Measurements from ENCODE around the gene TRIO.

The TRIO gene

DNA sequence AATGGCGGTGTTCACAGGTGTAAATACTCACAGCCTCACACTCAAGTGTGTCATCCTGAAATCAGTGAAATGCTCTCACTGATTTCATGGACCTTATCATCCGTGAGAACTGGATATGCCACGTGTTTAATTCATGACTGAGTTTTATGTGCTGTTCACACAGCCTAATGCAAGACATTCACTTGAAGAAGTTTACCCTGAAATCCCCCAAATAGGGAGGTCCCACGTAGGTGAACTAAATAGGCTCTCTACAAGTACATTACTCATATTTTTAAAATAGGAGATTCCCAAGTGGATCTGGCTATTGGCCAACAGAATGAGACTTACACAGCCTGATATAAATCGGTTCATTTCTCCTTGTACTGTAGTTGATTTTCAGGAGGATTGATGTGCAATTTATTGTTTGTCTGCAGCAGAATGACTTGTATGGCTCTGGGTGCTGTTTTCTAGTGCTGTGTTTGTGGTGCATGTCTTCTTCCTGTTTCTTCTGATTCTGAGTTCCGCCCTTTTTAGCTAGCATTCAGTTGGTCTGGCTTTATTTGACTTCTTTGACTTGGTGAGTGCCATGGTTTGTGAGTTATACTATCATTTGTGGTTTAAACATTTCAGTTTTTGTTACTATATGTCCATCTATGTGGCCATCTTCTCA is 25.1 kb downstream of the TRIO start:
- DNase-seq (ENCODE audit: low read depth) = no peak

DNA sequence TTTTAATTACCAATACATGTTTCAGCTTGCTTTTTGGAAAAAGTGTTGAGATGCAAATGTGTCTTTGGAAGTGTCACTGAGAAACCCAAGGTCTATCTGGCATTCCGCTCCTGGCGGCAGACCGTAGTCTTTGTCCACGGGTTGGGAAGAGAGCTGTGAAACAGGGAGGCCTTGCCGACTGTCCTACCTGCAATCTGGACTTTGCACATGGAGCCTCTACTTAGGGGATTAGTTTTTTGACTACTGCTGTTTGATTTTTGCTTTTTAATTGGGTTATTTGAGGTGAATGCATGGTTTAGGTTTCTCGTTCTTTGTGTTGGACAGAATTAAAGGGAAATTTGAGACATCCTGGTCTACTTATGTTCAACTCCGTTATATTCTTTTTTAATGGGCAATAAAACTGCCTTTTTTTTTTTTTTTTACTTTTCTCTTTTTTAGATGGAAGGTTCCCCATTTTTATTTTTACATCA is 25.7 kb downstream of the TRIO start:
- no peak for DNase-seq (ENCODE audit: low read depth)

DNA sequence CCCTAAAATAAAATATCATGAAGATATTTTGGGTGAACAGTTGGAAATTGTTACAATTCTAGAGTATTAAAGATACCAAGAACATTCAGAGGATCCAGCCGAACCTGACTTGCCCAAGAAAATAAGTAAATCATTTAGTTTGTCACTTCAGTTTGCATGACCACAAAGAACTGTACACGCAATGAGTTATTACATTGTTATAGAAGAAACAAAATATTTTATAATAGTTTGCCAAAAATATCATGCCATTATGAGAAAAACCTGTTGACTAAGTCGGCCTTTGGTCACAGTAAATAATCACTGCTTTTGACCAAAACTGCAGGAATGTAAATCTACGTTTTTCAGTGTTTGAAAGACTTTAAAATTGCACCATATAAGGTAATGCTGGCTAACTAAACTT is 27.9 kb downstream of the TRIO start:
- DNase-seq (ENCODE audit: low read depth) = no peak

DNA sequence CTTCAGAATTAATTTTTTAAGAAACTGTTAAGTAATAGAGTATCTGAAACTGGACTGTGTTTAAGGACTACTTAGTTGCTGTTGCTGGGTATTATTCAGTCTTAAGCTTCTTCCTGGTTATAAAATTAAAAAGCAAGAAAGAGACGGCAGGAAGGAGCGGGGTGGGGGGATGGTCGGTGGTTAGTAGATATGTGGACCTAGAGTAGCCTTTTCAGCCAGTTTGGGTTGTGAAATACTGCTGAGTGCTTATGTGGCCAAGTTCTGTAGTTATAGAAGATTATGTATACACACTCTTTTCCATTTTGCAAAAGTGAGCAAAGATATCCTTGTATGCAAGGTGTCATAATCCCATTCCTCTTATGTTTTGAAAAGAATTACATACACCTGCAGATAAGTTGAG is 28.5 kb downstream of the TRIO start:
- DNase-seq (ENCODE audit: low read depth) = no peak

DNA sequence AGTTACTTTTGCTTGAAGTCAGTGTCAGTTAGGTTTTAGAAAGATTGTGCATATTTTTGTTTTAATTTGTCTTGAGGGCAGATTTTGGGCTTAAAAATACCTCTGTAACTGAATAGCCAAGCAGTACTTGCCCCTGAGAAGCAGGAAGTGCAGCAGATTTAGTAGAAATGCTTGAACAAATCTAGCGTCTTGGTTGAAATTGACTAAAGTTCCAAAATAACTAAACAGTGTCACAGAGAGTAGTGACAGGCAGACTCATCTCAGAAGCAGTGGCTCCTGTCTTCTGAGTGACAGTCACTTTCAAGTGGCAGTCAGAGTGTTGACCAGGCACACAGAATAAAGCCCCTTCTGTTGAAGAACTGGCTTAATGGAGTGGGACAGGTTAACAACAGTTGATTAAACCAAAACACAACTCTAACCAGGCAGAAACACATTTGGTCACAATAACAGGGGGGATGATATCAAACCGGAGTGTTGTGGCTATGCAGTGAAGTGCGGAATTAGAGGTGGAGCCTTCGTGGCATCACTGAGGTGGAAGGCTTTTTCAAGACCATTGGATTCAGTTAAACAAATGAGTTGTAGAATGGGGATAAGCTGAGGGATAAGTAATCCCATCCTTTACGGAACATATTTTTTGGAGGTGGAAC is 29.1 kb downstream of the TRIO start:
- no peak for DNase-seq (ENCODE audit: low read depth)

DNA sequence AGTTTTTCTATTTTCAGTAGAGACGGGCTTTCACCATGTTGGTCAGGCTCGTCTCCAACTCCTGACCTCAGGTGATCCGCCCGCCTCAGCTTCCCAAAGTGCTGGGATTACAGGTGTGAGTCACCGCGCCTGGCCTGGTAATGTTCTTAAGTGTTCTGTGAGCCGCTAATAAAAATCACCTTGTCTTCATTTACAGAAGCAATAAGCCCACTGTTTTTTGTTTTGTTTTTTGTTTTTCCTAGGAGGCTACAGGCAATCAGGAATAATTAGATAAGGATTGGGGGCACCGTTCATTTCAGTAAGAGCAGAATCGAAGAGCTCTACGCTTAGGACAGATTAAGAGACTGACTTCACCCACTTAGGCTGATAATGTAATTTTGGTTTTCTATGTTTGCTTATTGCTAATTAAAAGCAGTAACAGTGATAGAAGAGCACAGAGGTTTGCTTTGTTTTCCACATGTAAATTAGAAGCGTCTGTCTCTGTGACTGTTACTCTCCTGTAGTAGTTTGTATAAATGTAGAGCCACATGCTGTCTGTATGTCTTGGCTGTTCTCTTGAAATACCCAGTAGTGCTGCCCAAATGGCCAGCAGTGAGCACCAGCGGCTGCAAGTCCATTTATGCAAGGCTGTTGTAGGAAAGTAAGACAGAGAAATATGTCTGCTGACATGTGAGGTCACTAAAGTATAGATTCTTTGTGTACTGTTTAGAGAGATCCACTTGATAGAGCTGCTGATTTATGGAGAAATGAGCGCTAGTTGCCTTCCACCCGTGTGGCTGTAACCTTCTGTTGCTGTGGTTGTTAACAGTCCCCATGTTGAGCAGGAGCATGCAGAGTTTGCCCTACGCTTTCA is 30.5 kb downstream of the TRIO start:
- no peak for DNase-seq (ENCODE audit: low read depth)

DNA sequence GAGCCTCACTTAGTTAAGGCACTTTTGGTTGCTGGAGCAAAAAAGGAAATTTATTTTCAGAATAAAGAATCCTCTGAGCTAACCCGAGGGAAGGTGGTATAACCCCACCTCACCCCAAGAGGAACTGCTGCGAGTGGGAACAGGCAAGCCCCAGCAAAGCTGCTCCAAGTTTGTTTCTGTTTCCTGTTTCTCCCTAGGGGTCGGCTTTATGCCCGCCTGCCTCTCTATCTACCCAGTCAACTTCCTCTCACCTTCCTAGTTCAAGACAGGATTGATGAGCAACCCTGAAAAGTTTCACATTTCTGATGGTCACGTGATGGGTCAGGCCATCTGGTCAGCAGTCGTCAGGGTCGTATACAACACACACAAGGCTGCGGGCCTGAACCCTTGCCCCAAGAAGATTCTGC is 31.1 kb downstream of the TRIO start:
- no peak for DNase-seq (ENCODE audit: low read depth)

DNA sequence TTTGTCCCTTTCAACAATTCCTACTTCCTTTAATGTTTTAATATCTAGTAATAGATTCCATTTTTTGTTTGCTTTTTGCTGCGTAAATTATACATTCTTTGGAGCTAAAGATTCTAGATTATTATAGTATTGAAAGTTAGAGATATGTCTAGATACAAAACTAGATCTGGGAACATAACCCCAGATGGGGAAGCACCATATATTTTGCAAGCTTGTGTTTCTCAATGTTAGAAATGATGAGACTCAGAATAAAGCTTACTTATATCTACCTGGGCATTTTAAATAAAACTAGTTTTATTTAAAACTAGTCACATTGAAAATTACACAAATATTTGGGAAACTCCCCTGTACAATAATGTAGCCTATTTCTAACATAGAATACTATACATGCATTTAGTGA is 32.2 kb downstream of the TRIO start:
- no peak for DNase-seq (ENCODE audit: low read depth)

DNA sequence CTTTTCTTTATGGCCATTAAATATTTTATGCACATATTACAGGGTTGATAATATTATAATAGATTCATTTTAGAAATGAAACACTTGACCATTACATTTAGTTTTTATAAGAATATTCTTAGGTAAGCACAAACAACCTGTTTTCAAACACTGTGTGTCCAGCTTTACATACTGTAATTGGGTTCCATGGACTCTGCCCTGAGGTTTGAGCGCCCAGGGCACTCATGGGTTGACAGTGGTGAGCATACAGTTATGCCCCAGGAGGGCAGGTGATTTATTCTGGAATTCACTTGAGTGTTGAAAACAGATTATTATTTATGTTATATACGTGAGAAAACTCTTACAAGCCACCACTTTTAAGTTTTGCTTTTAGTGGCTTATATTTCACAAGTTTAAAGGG is 33.7 kb downstream of the TRIO start:
- DNase-seq (ENCODE audit: low read depth) = no peak

DNA sequence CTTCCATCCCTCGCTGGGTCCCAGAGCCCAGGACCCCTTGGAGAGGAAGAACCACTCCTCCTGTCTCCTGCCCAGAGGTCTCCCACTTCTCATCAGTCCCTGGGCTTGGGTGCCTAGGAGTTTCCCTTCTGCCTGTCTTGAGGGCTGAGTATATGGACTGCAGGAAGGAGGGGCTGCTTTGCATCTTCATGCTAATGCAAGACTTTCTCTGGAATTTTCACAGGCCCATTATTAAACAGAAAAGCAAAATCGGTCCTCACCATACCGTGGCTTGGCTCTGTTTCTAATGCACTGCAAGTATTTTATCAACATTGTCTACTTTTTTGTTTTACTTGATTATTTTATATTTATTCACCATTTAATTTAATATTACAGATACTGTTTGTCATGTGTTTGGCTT is 34.5 kb downstream of the TRIO start:
- no peak for DNase-seq (ENCODE audit: low read depth)

DNA sequence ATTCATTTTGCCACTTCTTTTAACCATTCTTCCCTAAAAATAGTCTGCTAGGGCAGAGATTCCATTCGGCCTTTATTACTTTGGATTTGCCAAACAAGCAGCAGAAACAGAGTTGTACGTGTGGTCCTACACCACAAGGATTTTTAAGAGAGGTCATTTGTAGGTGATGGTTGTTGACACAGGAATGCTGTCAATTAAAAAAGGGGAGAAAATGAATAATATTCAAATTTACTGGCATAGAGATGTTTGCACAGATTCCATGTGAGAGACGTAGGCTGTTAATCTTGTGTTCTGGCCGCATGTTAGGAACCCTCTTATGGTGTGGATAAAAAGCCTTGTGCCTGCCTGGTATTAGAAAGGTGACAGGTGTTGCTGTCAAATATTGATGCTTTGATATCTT is 34.9 kb downstream of the TRIO start:
- no peak for DNase-seq (ENCODE audit: low read depth)

DNA sequence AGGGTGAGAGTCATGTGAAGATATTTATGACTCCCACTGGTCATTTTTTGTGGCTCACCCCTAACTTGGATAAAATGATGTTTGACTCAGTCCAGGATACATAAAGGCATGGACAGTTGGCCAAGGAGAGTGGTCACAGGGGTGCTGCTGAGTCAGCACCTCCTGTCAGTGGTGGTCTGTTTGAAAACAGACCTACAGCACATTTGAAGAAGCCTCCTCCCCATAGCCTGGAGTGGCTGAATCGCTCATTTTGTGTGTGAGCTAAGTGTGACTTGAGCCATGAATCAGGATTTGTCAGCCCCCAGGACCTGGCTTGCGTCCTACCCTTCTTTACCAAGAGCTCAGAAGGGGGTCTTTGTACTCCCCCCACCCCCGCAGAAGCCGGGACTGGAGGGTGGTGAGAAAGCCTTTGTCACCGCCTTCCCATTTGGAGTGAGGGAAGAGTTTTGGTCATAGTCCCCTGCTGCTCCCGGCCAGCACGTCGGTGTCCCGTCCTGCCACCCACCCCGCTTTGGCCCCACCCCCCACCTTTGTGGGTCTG is 35.6 kb downstream of the TRIO start:
- no peak for DNase-seq (ENCODE audit: low read depth)

DNA sequence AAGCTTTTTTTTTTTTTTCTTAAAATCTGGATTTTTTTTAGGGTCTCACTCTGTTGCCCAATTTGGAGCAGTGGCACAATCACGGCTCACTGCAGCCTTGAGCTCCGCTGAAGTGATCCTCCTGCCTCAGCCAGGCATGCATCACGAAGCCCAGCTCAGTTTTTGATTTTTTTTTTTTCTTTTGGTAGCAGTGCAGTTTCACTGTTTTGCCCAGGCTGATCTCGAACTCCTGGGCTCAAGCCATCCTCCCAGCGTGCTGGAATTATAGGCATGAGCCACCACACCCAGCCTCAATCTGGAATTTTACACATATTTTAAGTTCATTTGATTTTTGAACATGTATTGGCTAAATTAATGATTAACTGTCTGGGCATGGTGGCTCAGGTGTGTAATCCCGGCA is 36.3 kb downstream of the TRIO start:
- DNase-seq (ENCODE audit: low read depth) = no peak

DNA sequence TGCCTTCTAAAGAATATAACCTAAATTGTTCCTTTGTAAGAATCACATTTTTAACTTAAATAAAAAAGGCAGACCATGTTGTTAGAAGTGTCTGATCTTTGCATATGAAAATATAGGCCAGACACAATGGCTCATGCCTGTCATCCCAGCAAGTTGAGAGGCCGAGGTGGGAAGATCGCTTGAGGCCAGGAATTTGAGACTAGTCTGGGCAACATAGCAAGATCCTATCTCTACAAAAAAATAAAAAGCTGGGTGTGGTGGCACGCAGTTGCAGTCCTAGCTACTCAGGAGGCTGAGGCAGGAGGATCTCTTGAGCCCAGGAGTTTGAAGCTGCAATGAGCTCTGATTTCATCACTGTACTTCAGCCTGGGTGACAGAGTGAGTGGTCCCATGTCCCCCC is 37.3 kb downstream of the TRIO start:
- DNase-seq (ENCODE audit: low read depth) = no peak

DNA sequence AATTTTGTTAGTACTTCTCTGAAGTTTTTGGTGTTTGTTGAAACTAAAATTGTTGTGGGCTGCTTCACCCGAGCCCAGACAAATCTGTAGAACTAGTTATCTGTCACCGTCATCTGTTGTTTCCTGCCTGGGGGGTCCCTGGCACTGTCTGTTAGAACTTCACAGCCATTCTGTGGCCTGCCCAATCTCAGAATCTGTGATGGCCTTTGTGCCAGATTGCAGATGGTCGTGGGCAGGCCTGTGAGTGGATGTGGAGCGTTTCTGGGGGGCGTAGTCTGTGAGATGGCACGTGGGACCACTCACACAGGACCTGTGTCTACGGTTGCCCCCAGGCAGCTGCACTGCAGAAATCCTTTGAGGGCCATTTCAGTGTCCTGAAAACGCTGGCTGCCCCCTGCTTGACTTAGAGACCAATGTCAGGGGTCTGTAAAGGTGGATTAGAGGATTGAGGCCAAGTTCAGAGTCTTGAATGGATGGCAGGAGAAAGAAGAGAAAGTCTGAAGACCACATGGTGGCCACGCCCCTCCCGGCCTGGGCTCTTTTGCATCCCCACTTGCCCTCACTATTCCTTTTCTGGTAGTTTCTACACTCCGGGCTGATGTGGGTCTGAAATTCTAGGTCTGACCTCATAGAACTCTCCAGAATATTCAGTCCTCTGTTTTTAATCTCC is 38.3 kb downstream of the TRIO start:
- DNase-seq (ENCODE audit: low read depth) = no peak

DNA sequence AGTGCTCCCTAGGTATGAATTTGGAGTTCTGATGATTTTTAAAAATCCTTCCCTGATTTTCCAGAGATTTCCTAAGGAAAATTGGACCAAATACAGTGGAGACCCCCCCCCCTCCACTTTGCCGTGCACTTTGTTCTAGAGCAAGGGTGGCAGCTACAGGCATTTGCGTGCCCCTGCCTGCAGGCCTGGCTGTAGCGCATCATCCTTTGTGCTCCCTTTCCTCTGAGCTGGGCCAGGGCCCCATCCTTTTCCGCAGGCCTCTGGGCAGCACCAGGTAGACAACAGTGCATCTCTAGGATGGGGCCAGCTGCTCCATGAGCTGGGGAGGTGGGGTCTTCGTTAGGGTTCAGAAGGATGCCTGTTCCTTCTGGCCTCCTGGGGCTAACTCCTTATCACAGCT is 39.6 kb downstream of the TRIO start:
- no peak for DNase-seq (ENCODE audit: low read depth)

DNA sequence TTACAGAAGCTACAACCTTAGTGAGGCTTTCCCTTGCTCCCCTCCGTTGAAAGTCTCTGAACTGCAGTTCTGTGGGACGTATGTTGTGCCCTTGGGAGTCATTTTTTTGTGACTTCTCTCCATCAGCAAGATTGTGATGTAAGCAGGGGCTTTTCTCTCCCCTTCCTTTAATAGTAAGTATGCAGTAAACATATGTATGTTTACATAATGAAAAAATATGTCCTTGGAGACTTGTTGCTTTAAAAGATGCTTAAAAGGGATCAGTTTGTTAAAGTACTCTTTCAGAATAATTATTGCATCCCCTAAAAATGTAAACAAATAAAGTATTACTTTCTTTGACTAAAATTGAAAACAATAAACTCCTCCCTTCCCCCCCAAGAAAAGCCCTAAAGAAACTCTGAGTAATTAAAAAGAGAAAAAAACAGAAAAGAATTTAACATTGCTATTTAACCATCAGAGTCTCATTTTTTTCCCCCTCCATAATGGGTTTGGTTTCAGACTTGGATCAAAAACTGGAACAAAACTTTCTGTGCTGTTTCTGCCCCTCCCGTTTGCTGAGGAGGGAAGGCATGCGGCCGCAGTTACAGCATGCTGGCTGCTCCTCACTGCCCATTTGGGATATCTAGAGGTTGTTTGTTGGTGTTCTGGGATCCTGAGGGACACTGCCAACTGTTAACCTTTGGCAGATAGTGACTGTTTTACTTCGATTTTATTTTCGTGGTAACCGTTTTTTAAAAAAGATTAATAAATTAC is 40.2 kb downstream of the TRIO start:
- no peak for DNase-seq (ENCODE audit: low read depth)

DNA sequence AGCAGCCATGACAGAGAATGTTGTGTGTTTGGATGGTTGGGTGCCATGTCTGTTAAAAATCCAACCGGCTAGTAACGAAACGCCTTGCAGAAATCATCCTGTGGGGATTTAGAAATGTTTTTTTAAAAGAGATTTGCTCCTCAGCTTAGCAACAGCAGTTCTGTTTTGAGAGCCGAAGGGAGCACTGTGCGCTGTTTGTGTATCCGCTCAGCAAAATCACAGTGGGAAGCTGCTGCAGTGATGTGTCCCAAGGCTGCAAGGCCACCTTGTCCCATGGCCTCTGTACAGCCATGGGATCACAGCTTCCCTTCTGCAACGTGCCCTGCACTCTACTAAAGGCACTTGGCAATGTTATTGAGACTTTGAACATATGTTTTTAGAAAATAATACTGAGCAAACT is 40.9 kb downstream of the TRIO start:
- no peak for DNase-seq (ENCODE audit: low read depth)

DNA sequence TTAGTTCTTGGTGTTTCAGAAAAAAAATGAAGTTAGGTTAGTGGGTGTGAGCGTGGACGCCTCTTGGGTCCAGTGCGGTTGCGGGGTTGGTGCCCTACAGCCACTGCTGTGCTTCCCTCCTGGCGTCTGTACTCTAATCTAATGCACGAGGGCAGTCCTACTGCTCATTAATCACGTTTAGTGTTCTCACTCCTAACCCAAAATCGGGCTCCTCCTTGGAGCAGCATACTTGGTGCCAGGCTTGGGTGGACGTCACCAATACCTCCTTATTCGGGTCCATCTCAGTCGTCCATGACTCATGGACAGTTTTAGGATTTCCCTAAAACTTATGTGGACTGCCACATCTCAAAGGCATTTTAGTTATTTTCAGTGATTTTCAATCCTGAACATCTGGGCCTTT is 41.6 kb downstream of the TRIO start:
- DNase-seq (ENCODE audit: low read depth) = no peak

DNA sequence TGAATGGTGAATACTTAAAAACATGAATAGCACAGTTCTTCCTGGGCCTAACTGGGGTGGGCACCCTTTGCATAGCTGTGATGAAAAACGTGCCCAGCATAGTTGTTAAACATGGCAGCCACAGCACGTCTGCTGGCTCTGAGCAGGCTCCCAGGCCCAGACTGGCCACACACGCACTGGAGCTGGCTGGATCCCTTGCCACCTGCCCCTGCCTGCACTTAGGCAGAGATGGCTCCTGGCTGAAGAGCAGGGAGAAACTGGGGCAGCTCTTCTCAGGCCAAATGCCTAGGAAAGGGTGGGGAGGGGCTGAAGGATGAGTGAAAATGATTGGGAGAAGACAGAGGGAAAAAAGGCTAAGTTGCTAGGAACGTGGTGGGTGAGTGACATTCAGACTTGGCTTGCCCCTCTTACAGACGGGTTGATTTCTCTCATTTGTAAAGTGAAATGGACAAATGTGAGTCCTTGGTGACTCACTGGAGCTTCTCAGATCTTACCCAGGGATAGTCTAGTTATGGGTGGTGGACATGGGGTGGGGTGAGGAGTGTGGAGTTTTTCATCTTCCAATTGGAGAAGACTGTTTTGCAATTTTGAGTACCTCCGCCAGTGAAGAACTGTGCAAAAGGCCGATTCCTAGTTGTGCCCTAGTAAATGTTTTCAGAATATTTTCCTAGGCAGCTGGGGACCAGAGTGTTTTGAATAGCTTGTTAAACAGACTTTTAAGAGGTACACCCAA is 42.4 kb downstream of the TRIO start:
- DNase-seq (ENCODE audit: low read depth) = no peak
